Measurements from ENCODE around the gene FST. TPM values are rescaled to one million over a fixed set of nuclear protein-coding genes. Genes with fewer than 3 reads are reported as not detected.

FST gene
- polyA plus RNA-seq, 4 donors, result 0.54 to 6.0 (median 2.1) TPM; not detected in 1

DNA sequence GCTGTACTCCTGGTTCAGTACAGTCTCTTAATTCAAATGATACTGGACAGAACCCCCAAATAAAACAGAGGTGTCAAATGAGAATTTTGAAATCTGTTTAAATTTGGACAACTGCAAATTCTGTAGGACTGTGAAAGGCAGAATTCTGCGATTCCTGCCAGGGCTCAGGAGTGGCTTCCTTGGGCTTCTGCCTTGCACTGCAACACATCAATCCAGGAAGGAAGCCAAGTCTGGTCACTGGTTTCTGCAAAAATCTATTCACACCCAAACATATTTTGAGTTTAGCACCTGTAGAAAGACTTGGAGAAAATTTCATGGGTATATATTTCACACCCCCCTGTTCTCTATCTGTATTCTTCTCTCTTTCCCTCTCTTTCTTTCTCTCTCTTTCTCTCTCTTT is 37.5 kb upstream of the FST start:
- no peak for FAIRE-seq
- no peaks in the 10 kb centered on the region for H3K36me3 ChIP-seq (ENCODE audit: control insufficient read depth in 3 of 3, insufficient read depth in 2 of 3, low read depth in 1 of 3, low read length in 3 of 3)

GRCh38 chr5:53445569-53445968 is 34.9 kb upstream of the FST start:
- FAIRE-seq, result no peak
- Histone ChIP-seq H3K27me3 (ENCODE audit: control insufficient read depth in 3 of 3, insufficient read depth in 3 of 3, low read length in 3 of 3) (no peaks in the 10 kb centered on the region), H3K36me3 (ENCODE audit: control insufficient read depth in 3 of 3, insufficient read depth in 2 of 3, low read depth in 1 of 3, low read length in 3 of 3) (no peaks in the 10 kb centered on the region), H3K9me3 (ENCODE audit: control insufficient read depth in 2 of 2, insufficient read depth in 1 of 2, low read depth in 1 of 2, low read length in 1 of 2) (no peaks in the 10 kb centered on the region), H3K4me1 (ENCODE audit: control insufficient read depth in 3 of 3, insufficient read depth in 2 of 3, low read depth in 1 of 3, low read length in 2 of 3) (no peaks in the 10 kb centered on the region), H3K27ac (ENCODE audit: low read depth in 1 of 3, low read length in 2 of 3) (no peak overlapping the region), H3K4me3 (ENCODE audit: low read depth in 1 of 3, low read length in 3 of 3) (no peak overlapping the region)
- no peak for DNase-seq
- WGBS, 3 donors, result 73 to 86% (median 78%) methylated on average over 1 of the region's 1 CpG

More for the DNA sequence above, 37.5 kb upstream of the FST start:
- no peaks in the 10 kb centered on the region for H3K27me3 ChIP-seq (ENCODE audit: control insufficient read depth in 3 of 3, insufficient read depth in 3 of 3, low read length in 3 of 3)
- no peak overlapping the region for H3K27ac ChIP-seq (ENCODE audit: low read depth in 1 of 3, low read length in 2 of 3)
- no peaks in the 10 kb centered on the region for H3K9me3 ChIP-seq (ENCODE audit: control insufficient read depth in 2 of 2, insufficient read depth in 1 of 2, low read depth in 1 of 2, low read length in 1 of 2)
- no peaks in the 10 kb centered on the region for H3K4me1 ChIP-seq (ENCODE audit: control insufficient read depth in 3 of 3, insufficient read depth in 2 of 3, low read depth in 1 of 3, low read length in 2 of 3)
- no peak for DNase-seq
- WGBS, 3 donors, result 90 to 96% (median 91%) methylated on average over 1 of the region's 1 CpG
- H3K4me3 ChIP-seq (ENCODE audit: low read depth in 1 of 3, low read length in 3 of 3), result no peak overlapping the region

- WGBS, 3 donors, result 93 to 97% (median 96%) methylated on average over 2 of the region's 2 CpGs
- no peaks in the 10 kb centered on the region for H3K36me3 ChIP-seq (ENCODE audit: control insufficient read depth in 3 of 3, insufficient read depth in 2 of 3, low read depth in 1 of 3, low read length in 3 of 3)
- no peaks in the 10 kb centered on the region for H3K4me1 ChIP-seq (ENCODE audit: control insufficient read depth in 3 of 3, insufficient read depth in 2 of 3, low read depth in 1 of 3, low read length in 2 of 3)
- H3K27me3 ChIP-seq (ENCODE audit: control insufficient read depth in 3 of 3, insufficient read depth in 3 of 3, low read length in 3 of 3), result no peaks in the 10 kb centered on the region
- no peaks in the 10 kb centered on the region for H3K9me3 ChIP-seq (ENCODE audit: control insufficient read depth in 2 of 2, insufficient read depth in 1 of 2, low read depth in 1 of 2, low read length in 1 of 2)
- DNase-seq, result no peak
- H3K27ac ChIP-seq (ENCODE audit: low read depth in 1 of 3, low read length in 2 of 3), result no peak overlapping the region
- no peak overlapping the region for H3K4me3 ChIP-seq (ENCODE audit: low read depth in 1 of 3, low read length in 3 of 3)
- FAIRE-seq, result no peak
These were observed 33.5 kb upstream of the FST start for GRCh38 chr5:53446908-53447307.

- H3K27ac ChIP-seq (ENCODE audit: low read depth in 1 of 3, low read length in 2 of 3), result no peak overlapping the region
- DNase-seq (no peak), FAIRE-seq (no peak)
- H3K27me3 ChIP-seq (ENCODE audit: control insufficient read depth in 3 of 3, insufficient read depth in 3 of 3, low read length in 3 of 3), result no peaks in the 10 kb centered on the region
- no peaks in the 10 kb centered on the region for H3K36me3 ChIP-seq (ENCODE audit: control insufficient read depth in 3 of 3, insufficient read depth in 2 of 3, low read depth in 1 of 3, low read length in 3 of 3)
- H3K4me1 ChIP-seq (ENCODE audit: control insufficient read depth in 3 of 3, insufficient read depth in 2 of 3, low read depth in 1 of 3, low read length in 2 of 3), result no peaks in the 10 kb centered on the region
- no peak overlapping the region for H3K4me3 ChIP-seq (ENCODE audit: low read depth in 1 of 3, low read length in 3 of 3)
- H3K9me3 ChIP-seq (ENCODE audit: control insufficient read depth in 2 of 2, insufficient read depth in 1 of 2, low read depth in 1 of 2, low read length in 1 of 2), result no peaks in the 10 kb centered on the region
- WGBS, 3 donors, result 87 to 92% (median 91%) methylated on average over 1 of the region's 1 CpG
These were observed 31.6 kb upstream of the FST start for GRCh38 chr5:53448851-53449250.

DNA sequence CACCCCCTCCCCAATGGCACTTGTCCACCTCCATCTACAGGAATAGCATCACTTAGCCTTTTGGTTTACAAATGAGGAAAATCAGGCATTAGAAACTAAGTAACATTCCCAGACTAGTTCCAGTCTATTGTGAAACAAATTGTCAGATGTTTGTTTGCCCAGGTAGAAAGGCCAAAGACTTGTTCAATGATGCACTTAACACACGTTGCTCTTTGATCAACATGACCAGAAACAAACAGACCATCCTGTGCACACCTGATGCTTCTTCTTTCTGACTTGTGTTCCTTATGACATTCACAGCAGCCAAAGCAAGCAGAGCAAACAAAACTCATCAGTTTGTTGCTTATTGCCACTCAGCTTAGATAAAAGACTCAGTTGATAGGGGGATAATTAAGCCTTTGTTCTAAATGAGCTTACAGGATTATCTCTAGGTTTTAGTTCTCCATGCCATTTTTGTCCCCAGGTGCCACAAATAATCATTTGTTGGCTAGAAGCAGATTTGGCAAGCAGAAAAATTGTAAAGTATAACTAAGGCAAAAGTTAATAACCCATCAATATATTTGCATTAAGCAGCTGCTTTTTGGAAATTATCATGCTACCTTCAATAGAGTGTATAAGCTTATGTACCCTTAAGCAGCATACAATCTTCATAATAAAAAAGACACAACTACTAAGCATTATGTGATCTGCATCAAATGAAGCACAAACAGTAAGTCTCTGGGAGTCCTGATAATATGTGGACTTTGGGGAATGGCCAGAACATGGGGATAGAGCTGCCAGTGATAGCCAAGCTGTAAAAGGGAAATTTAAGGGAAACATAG is 26.3 kb upstream of the FST start:
- DNase-seq (no peak), FAIRE-seq (no peak)
- Histone ChIP-seq H3K9me3 (ENCODE audit: control insufficient read depth in 2 of 2, insufficient read depth in 1 of 2, low read depth in 1 of 2, low read length in 1 of 2) (no peaks in the 10 kb centered on the region), H3K27ac (ENCODE audit: low read depth in 1 of 3, low read length in 2 of 3) (no peak overlapping the region), H3K4me3 (ENCODE audit: low read depth in 1 of 3, low read length in 3 of 3) (no peak overlapping the region), H3K4me1 (ENCODE audit: control insufficient read depth in 3 of 3, insufficient read depth in 2 of 3, low read depth in 1 of 3, low read length in 2 of 3) (no peaks in the 10 kb centered on the region), H3K36me3 (ENCODE audit: control insufficient read depth in 3 of 3, insufficient read depth in 2 of 3, low read depth in 1 of 3, low read length in 3 of 3) (no peaks in the 10 kb centered on the region), H3K27me3 (ENCODE audit: control insufficient read depth in 3 of 3, insufficient read depth in 3 of 3, low read length in 3 of 3) (peaks cover 0 to 7% (median 0%) of the 10 kb centered on the region in 3 donors)
- 9 to 37% (median 13%) methylated on average over 1 of the region's 1 CpG for WGBS, 3 donors

DNA sequence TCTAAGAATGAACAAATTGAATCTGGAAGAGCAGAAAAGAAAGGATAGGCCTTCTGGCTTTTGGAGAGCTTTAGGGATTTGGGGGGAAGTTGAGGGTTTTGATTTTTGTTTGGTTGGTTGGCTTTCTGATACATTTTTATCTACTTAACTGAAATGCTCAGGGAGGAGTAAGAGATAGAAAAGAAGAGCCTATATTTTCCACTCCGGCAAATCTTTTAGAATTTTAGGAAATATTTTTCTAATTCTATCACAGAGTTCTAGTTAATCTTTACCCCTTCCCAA is 25.8 kb upstream of the FST start:
- Histone ChIP-seq H3K9me3 (ENCODE audit: control insufficient read depth in 2 of 2, insufficient read depth in 1 of 2, low read depth in 1 of 2, low read length in 1 of 2) (no peaks in the 10 kb centered on the region), H3K4me3 (ENCODE audit: low read depth in 1 of 3, low read length in 3 of 3) (no peak overlapping the region), H3K36me3 (ENCODE audit: control insufficient read depth in 3 of 3, insufficient read depth in 2 of 3, low read depth in 1 of 3, low read length in 3 of 3) (no peaks in the 10 kb centered on the region), H3K4me1 (ENCODE audit: control insufficient read depth in 3 of 3, insufficient read depth in 2 of 3, low read depth in 1 of 3, low read length in 2 of 3) (no peaks in the 10 kb centered on the region), H3K27ac (ENCODE audit: low read depth in 1 of 3, low read length in 2 of 3) (no peak overlapping the region), H3K27me3 (ENCODE audit: control insufficient read depth in 3 of 3, insufficient read depth in 3 of 3, low read length in 3 of 3) (peaks cover 0 to 7% (median 0%) of the 10 kb centered on the region in 3 donors)
- 91 to 100% (median 93%) methylated on average over 1 of the region's 1 CpG for WGBS, 3 donors
- no peak for FAIRE-seq
- no peak for DNase-seq

GRCh38 chr5:53456366-53456765 is 24.1 kb upstream of the FST start:
- FAIRE-seq, result no peak

DNA sequence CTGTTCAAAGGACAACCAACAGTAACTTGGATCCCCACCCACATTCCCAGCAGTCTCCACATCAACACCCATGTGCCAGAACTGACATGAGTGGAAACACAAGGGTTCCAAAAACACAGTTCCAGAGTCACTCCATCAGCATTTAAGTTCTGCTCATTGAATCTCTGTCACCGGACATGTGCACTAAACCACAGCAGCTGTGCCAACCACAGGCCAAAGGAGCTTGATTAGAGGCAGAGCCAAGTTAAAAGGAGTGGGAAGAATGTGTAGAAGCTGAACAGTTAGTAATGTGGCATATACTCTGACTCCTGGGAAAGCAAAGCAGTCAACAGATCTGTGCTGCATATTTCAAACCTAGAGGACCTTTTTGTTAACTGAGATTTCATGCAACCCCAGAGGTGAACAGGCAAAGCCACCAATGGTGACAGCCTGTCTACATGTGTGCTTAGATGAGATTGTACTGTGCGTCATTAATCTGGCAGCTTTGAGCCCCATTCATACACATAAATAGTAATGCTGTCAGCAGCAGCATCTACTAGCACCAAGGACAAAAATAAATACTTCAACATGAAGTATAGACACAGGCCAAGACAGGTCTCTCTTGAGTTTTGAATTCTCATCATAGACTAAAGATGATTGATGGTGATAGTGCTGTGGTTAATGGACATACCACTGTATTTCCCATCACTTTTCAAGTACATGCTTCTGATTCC is 16.4 kb upstream of the FST start:
- FAIRE-seq, result no peak
- no peaks in the 10 kb centered on the region for H3K27me3 ChIP-seq (ENCODE audit: control insufficient read depth in 3 of 3, insufficient read depth in 3 of 3, low read length in 3 of 3)

More at GRCh38 chr5:53456366-53456765, 24.1 kb upstream of the FST start:
- H3K4me3 ChIP-seq (ENCODE audit: low read depth in 1 of 3, low read length in 3 of 3), result no peak overlapping the region
- peaks cover 0 to 7% (median 0%) of the 10 kb centered on the region in 3 donors for H3K27me3 ChIP-seq (ENCODE audit: control insufficient read depth in 3 of 3, insufficient read depth in 3 of 3, low read length in 3 of 3)
- no peaks in the 10 kb centered on the region for H3K4me1 ChIP-seq (ENCODE audit: control insufficient read depth in 3 of 3, insufficient read depth in 2 of 3, low read depth in 1 of 3, low read length in 2 of 3)
- no peak overlapping the region for H3K27ac ChIP-seq (ENCODE audit: low read depth in 1 of 3, low read length in 2 of 3)
- H3K9me3 ChIP-seq (ENCODE audit: control insufficient read depth in 2 of 2, insufficient read depth in 1 of 2, low read depth in 1 of 2, low read length in 1 of 2), result no peaks in the 10 kb centered on the region
- H3K36me3 ChIP-seq (ENCODE audit: control insufficient read depth in 3 of 3, insufficient read depth in 2 of 3, low read depth in 1 of 3, low read length in 3 of 3), result no peaks in the 10 kb centered on the region
- WGBS, 3 donors, result 28 to 64% (median 47%) methylated on average over 2 of the region's 2 CpGs
- no peak for DNase-seq

More for the DNA sequence above, 16.4 kb upstream of the FST start:
- no peaks in the 10 kb centered on the region for H3K9me3 ChIP-seq (ENCODE audit: control insufficient read depth in 2 of 2, insufficient read depth in 1 of 2, low read depth in 1 of 2, low read length in 1 of 2)
- H3K4me1 ChIP-seq (ENCODE audit: control insufficient read depth in 3 of 3, insufficient read depth in 2 of 3, low read depth in 1 of 3, low read length in 2 of 3), result no peaks in the 10 kb centered on the region
- no peaks in the 10 kb centered on the region for H3K36me3 ChIP-seq (ENCODE audit: control insufficient read depth in 3 of 3, insufficient read depth in 2 of 3, low read depth in 1 of 3, low read length in 3 of 3)
- H3K27ac ChIP-seq (ENCODE audit: low read depth in 1 of 3, low read length in 2 of 3), result no peak overlapping the region
- DNase-seq, result no peak
- 79 to 89% (median 80%) methylated on average over 2 of the region's 2 CpGs for WGBS, 3 donors
- no peak overlapping the region for H3K4me3 ChIP-seq (ENCODE audit: low read depth in 1 of 3, low read length in 3 of 3)
